Measurements from ENCODE around the gene NAA16.

- TF ChIP-seq CTCF (IDR thresholded peaks at IDR 0.05) (no peak), POLR2A (IDR thresholded peaks at IDR 0.05; ENCODE audit: low read depth) (no peak)
These were observed 42.3 kb upstream of the NAA16 start for GRCh38 chr13:41268764-41269163.
